ENCODE results near the gene SKI. TPM values are rescaled to one million over a fixed set of nuclear protein-coding genes. Genes with fewer than 3 reads are reported as not detected.

SKI gene
- total and polyA plus RNA-seq, 2 of the 8 experiments (the other 6 are each of a cell fraction or from before 2014, with no cell fraction given) = 8.3 to 87.6 TPM

DNA sequence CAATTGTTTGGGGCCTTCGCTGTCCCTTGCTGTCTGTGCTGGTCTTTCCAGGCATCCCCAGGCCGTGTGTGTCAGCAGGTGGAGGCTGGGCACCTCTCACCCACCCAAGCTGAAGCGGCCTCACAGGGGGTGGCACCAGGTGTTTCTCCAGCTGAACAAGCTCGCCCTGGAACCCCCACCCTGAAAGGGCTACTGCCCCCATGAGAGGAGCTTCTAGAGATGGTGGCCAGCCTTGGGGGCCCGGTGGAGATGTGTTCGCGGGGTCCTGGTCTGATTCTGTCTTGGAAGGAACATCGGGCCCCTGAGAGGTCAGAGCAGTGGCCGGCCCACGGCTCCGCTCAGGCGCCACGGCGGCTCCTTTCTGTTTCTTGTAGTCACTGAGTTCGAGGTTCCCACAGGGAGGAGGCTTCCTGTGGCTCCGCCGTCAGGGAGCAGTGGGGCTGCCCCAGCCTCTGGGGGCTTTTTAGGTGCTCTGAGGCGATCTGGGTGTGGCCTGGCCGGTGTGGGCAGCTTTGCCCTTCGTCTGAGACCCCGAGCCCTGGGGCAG lies 46.9 kb downstream of the SKI start:
- Histone ChIP-seq H3K23ac (ENCODE audit: insufficient read length) (no peak overlapping the region), H3K18ac (ENCODE audit: extremely low read depth, low read length) (no peak overlapping the region), H3K79me1 (ENCODE audit: low read depth, low read length) (peaks cover 42% of the 10 kb centered on the region), H3K4me1 (replicated peaks in 1 of 4; ENCODE audit: control insufficient read depth in 3 of 4, insufficient read depth in 4 of 4, low read length in 3 of 4) (peaks cover 5 to 60% (median 45%) of the 10 kb centered on the region in 4 experiments), H4K91ac (replicated peaks; ENCODE audit: insufficient read length, low read length) (no peak overlapping the region), H3K14ac (ENCODE audit: insufficient read length) (no peak overlapping the region), H3K4me3 (ENCODE audit: extremely low read depth in 1 of 4, insufficient read depth in 2 of 4, low read depth in 3 of 4, low read length in 4 of 4) (no peak overlapping the region), H2BK120ac (replicated peaks; ENCODE audit: low read depth, low read length) (no peak overlapping the region), H3K23me2 (ENCODE audit: low read depth, low read length) (no peaks in the 10 kb centered on the region), H2BK5ac (ENCODE audit: low read depth, low read length) (no peak overlapping the region), H3K79me2 (ENCODE audit: control insufficient read depth in 1 of 2, insufficient read depth in 2 of 2, low read length in 2 of 2) (peaks cover 21 to 87% of the 10 kb centered on the region in 2 experiments; a peak in 3 of 4 replicates), H3K27ac (ENCODE audit: low read depth, low read length) (0 out of 2 replicates have a peak overlapping the region, but pooled peaks have one; percentile 23), H3K4ac (replicated peaks; ENCODE audit: insufficient read length, low read depth, low read length) (no peak overlapping the region), H4K5ac (ENCODE audit: insufficient read length, low read depth, low read length) (no peak overlapping the region), H3K9me3 (ENCODE audit: insufficient read depth in 2 of 2, low read depth in 1 of 2, low read length in 1 of 2) (no peaks in the 10 kb centered on the region), H2BK20ac (ENCODE audit: low read length) (no peak overlapping the region), H3K4me2 (ENCODE audit: insufficient read depth in 1 of 2, low read depth in 2 of 2, low read length in 2 of 2) (no peak overlapping the region), H2BK12ac (ENCODE audit: low read depth, low read length) (no peak overlapping the region), H3K27me3 (replicated peaks in 1 of 4; ENCODE audit: control insufficient read depth in 3 of 4, extremely low read depth in 1 of 4, insufficient read depth in 3 of 4, low read length in 3 of 4) (no peaks in the 10 kb centered on the region), H2AFZ (ENCODE audit: low read length) (no peak overlapping the region), H3K9ac (replicated peaks in 1 of 4; ENCODE audit: extremely low read depth in 1 of 4, low read depth in 3 of 4, low read length in 3 of 4) (no peak overlapping the region), H4K20me1 (replicated peaks in 1 of 2; ENCODE audit: control insufficient read depth in 1 of 2, insufficient read depth in 2 of 2, low read length in 2 of 2) (peaks cover 22 to 61% of the 10 kb centered on the region in 2 experiments), H2BK15ac (ENCODE audit: low read length) (no peak overlapping the region), H3K56ac (replicated peaks; ENCODE audit: insufficient read length, low read depth, low read length) (no peak overlapping the region), H4K8ac (ENCODE audit: extremely low read depth, insufficient read depth, low read length) (no peak overlapping the region; the same call in 1 of the 2 replicates), H2AK5ac (ENCODE audit: low read depth, low read length) (no peak overlapping the region), H3K36me3 (ENCODE audit: control insufficient read depth in 2 of 4, insufficient read depth in 4 of 4, low read length in 3 of 4) (peaks cover 0 to 3% (median 0%) of the 10 kb centered on the region in 4 experiments; a peak in 1 of 8 replicates)
- ChIA-PET CTCF (ENCODE audit: partially characterized antibody) (interaction anchor here (0.8 to 1.6 kb wide), 5 partner anchors 20 to 73 kb away, joined by 3 to 6 read pairs (median 4); no protein-coding TSS in a partner anchor), POLR2A (ENCODE audit: partially characterized antibody) (interaction anchor here (0.8 to 1.2 kb wide), 2 partner anchors 46 to 1065 kb away, joined by 3 read pairs; no protein-coding TSS in a partner anchor)
- WGBS, 2 experiments (ENCODE audit: extremely low coverage in 1 of 2, insufficient coverage in 1 of 2, insufficient read length in 1 of 2, insufficient replicate concordance in 2 of 2, low coverage in 1 of 2, low lambda C conversion rate in 2 of 2, missing lambda C conversion rate in 1 of 2) = 86% methylated on average over 19 of the region's 21 CpGs; no CpG with 5 or more reads in 1 of the 2 experiments
- DNase-seq (ENCODE audit: low read depth in 1 of 2, low spot score in 2 of 2) = no peak
- no peak for FAIRE-seq
- TF ChIP-seq SP2 (IDR thresholded peaks at IDR 0.05; ENCODE audit: low read length) = no peak
- TF ChIP-seq SIRT6 (IDR thresholded peaks at IDR 0.05; ENCODE audit: low read length) = no peak
- no peak for TF ChIP-seq TBP (IDR thresholded peaks at IDR 0.05; ENCODE audit: low read depth, low read length)

All from H1 (cell line).